K562 (cell line): ENCODE data around the gene CCL24. TPM values are rescaled to one million over a fixed set of nuclear protein-coding genes. Genes with fewer than 3 reads are reported as not detected.

Experiments
- CBFA2T2 ChIP-seq: fragments of 450-650 bp; conservative IDR thresholded peaks from 2 replicates; pipeline ENCODE4 v1.6.1; 2017; ENCODE audit warnings: mild to moderate bottlenecking
- EP300 ChIP-seq: IDR thresholded peaks from 2 replicates; pipeline ENCODE4 v1.6.1; 2012; ENCODE audit warnings: low read length, improper control_type of control experiment
- GABPA ChIP-seq: fragments of 200-800 bp; sonication (Bioruptor generic); conservative IDR thresholded peaks from 2 replicates; pipeline ENCODE4 v1.6.1; 2016; ENCODE audit warnings: low read depth, missing genetic modification characterization, missing compliant biosample characterization
- LARP7 ChIP-seq: fragments of 450-650 bp; IDR thresholded peaks from 2 replicates; pipeline ENCODE4 v1.6.1; 2016
- MEF2D ChIP-seq: conservative IDR thresholded peaks from 2 replicates; pipeline ENCODE4 v1.6.1; 2016; ENCODE audit warnings: low read depth, missing genetic modification characterization, missing compliant biosample characterization
- MTA2 ChIP-seq: fragments of 450-650 bp; IDR thresholded peaks from 2 replicates; pipeline ENCODE4 v1.6.1; 2016; ENCODE audit warnings: low read depth
- NFIC ChIP-seq: fragments of 450-650 bp; IDR thresholded peaks from 2 replicates; pipeline ENCODE4 v1.6.1; 2017; ENCODE audit warnings: mild to moderate bottlenecking, inconsistent platforms
- NR2C2 ChIP-seq, 2 experiments: fragments of 200-800 bp in 1 of 2; sonication (Bioruptor generic) in 1 of 2; sonication (generic) in 1 of 2; formaldehyde crosslinking in 1 of 2; IDR thresholded peaks; 2 replicates each; pipeline versions ENCODE4 v1.6.1 to v1.8.0; 2016 to 2022; ENCODE audit warnings: mild to moderate bottlenecking in 1 of 2, missing compliant biosample characterization in 1 of 2, missing genetic modification characterization in 1 of 2, missing genetic modification reagents in 1 of 2
- NR3C1 ChIP-seq: sonication (generic); formaldehyde crosslinking; IDR thresholded peaks from 2 replicates; pipeline ENCODE4 v1.8.1; 2022; ENCODE audit warnings: missing genetic modification reagents
- POLR2G ChIP-seq: fragments of 200-400 bp; formaldehyde crosslinking; IDR thresholded peaks from 2 replicates; pipeline ENCODE4 v1.6.1; 2017; ENCODE audit warnings: low read depth, mild to moderate bottlenecking, antibody characterized with exemption, low read length, moderate library complexity
- RAD21 ChIP-seq, 2 experiments: fragments of 250-450 bp in 1 of 2; fragments of 450-650 bp in 1 of 2; sonication (Bioruptor Pico) in 1 of 2; formaldehyde crosslinking in 1 of 2; IDR thresholded peaks in 1 of 2; conservative IDR thresholded peaks in 1 of 2; 2 replicates each; pipeline versions ENCODE4 v1.4.0 to v1.8.0; 2020 to 2022; ENCODE audit warnings: mild to moderate bottlenecking in 2 of 2, moderate library complexity in 1 of 2
- SETDB1 ChIP-seq: IDR thresholded peaks from one replicate; pipeline ENCODE4 v1.6.1; 2012; ENCODE audit warnings: low read length, control low read depth, inconsistent platforms
- SIN3A ChIP-seq, 2 experiments: fragments of 150-350 bp in 1 of 2; IDR thresholded peaks; 2 replicates each; pipeline ENCODE4 v1.6.1; 2011 to 2016; ENCODE audit warnings: borderline replicate concordance in 2 of 2, low read depth in 2 of 2, low read length in 2 of 2, mild to moderate bottlenecking in 2 of 2, moderate library complexity in 2 of 2; ENCODE audit not compliant: control insufficient read depth in 1 of 2
- STAT5B ChIP-seq: fragments of 250-450 bp; sonication (Bioruptor Pico); IDR thresholded peaks from 2 replicates; pipeline ENCODE4 v1.8.0; 2021; ENCODE audit warnings: mild to moderate bottlenecking, inconsistent platforms
- TCF15 ChIP-seq: fragments of 250-450 bp; sonication (Bioruptor Pico); IDR thresholded peaks from 2 replicates; pipeline ENCODE4 v1.8.0; 2022; ENCODE audit warnings: moderate library complexity, mild to moderate bottlenecking, inconsistent platforms
- TCFL5 ChIP-seq: fragments of 250-450 bp; sonication (Bioruptor Pico); conservative IDR thresholded peaks from 2 replicates; pipeline ENCODE4 v1.6.1; 2021; ENCODE audit warnings: mild to moderate bottlenecking, moderate library complexity, matching md5 sums
- TEAD1 ChIP-seq, 2 experiments: fragments of 450-650 bp in 1 of 2; sonication (generic) in 1 of 2; formaldehyde crosslinking; IDR thresholded peaks; 2 replicates each; pipeline versions ENCODE4 v1.4.0 to v1.8.0; 2020 to 2022; ENCODE audit warnings: mild to moderate bottlenecking in 2 of 2, missing genetic modification reagents in 1 of 2
- TEAD4 ChIP-seq, 2 experiments: sonication (generic) in 1 of 2; formaldehyde crosslinking in 1 of 2; IDR thresholded peaks; 2 replicates each; pipeline versions ENCODE4 v1.6.1 to v1.8.0; 2012 to 2022; ENCODE audit warnings: borderline replicate concordance in 1 of 2, inconsistent platforms in 1 of 2, low read length in 1 of 2, mild to moderate bottlenecking in 1 of 2, missing genetic modification reagents in 1 of 2
- TOE1 ChIP-seq, 2 experiments: fragments of 450-650 bp in 1 of 2; sonication (generic) in 1 of 2; formaldehyde crosslinking in 1 of 2; IDR thresholded peaks; 2 replicates each; pipeline versions ENCODE4 v1.7.1 to v1.8.0; 2016 to 2022; ENCODE audit warnings: borderline replicate concordance in 2 of 2, mild to moderate bottlenecking in 2 of 2, antibody characterized with exemption in 1 of 2, inconsistent platforms in 1 of 2, low read depth in 1 of 2, missing genetic modification reagents in 1 of 2, moderate library complexity in 1 of 2
- VEZF1 ChIP-seq: fragments of 200-800 bp; sonication (Bioruptor generic); IDR thresholded peaks from 2 replicates; pipeline ENCODE4 v1.6.1; 2017; ENCODE audit warnings: missing genetic modification characterization, missing compliant biosample characterization
- ZNF280A ChIP-seq: fragments of 450-650 bp; IDR thresholded peaks from 2 replicates; pipeline ENCODE4 v1.6.1; 2018; ENCODE audit warnings: mild to moderate bottlenecking, low read depth; ENCODE audit not compliant: partially characterized antibody
- polyA plus RNA-seq, 8 experiments: library from polyadenylated mRNA; depleted of rRNA in 4 of 8; stranded (reverse) in 5 of 8; unstranded in 3 of 8; fragments of >200 nt; fragmentation: Nextera tagmentation in 2 of 8; fragmentation: Illumina TruSeq in 1 of 8; extraction: Ambion mirVana in 2 of 8; extraction: Trizol in 1 of 8; gene quantifications; 2 replicates each; pipeline versions ENCODE4 v1.2.1 to v1.2.3, GENCODE V29; 2011 to 2014; ENCODE audit warnings: inconsistent platforms in 1 of 8, missing spikeins in 1 of 8
- total RNA-seq, 7 experiments: library from RNA; depleted of rRNA in 6 of 7; stranded (reverse); fragments of >200 nt in 6 of 7; fragmentation: Illumina TruSeq in 2 of 7; extraction: Trizol in 2 of 7; gene quantifications; 2 replicates each; pipeline versions ENCODE4 v1.2.1 to v1.2.3, GENCODE V29; 2011 to 2021; ENCODE audit warnings: low replicate concordance in 1 of 7

CCL24 gene
- total and polyA plus RNA-seq, 9 of the 15 experiments (the other 6 are each of a cell fraction or from before 2014, with no cell fraction given), result 0.45 to 3.6 (median 0.95) TPM; not detected in 1

GRCh38 chr7:75798770-75799169, 14.8 kb downstream of the CCL24 start (continued):
- TF ChIP-seq RAD21 (CRISPR knock-in tag; conservative IDR thresholded peaks at IDR 0.05 in 1 of 2, IDR thresholded peaks at IDR 0.05 in 1 of 2), result peak in 1 of 2 experiments; percentile 28; a peak in 1 of 4 replicates
- peak; percentile 74 for TF ChIP-seq EP300
- TF ChIP-seq NR2C2 (CRISPR knock-in tag; IDR thresholded peaks at IDR 0.05), result no peak
- TF ChIP-seq NR2C2 (tag; IDR thresholded peaks at IDR 0.05), result peak; percentile 62; the same call in 1 of the 2 replicates
- no peak for TF ChIP-seq TEAD1 (CRISPR knock-in tag; IDR thresholded peaks at IDR 0.05)
- 0 out of 2 replicates have a peak, but pooled peaks have one; percentile 4 for TF ChIP-seq MEF2D (tag)
- TF ChIP-seq CBFA2T2, result peak; percentile 84
- TF ChIP-seq POLR2G, result no peak
- peak; percentile 74 for TF ChIP-seq NFIC
- TF ChIP-seq SETDB1, result no peak
- TF ChIP-seq GABPA (tag), result no peak
- peak; percentile 30; the same call in 1 of the 2 replicates for TF ChIP-seq VEZF1 (CRISPR knock-in tag)
- TF ChIP-seq MTA2, result peak; percentile 57
- TF ChIP-seq TCF15 (CRISPR knock-in tag), result no peak
- no peak for TF ChIP-seq STAT5B (CRISPR knock-in tag)
- TF ChIP-seq NR3C1 (CRISPR knock-in tag), result no peak
- peak; percentile 79 for TF ChIP-seq TEAD4 (IDR thresholded peaks at IDR 0.05; ENCODE audit: low read length)
- no peak for TF ChIP-seq TEAD4 (CRISPR knock-in tag; IDR thresholded peaks at IDR 0.05; ENCODE audit: borderline replicate concordance)
- TF ChIP-seq TCFL5 (CRISPR knock-in tag), result no peak
- TF ChIP-seq SIN3A (IDR thresholded peaks at IDR 0.05; ENCODE audit: borderline replicate concordance in 2 of 2, control insufficient read depth in 1 of 2, low read depth in 2 of 2, low read length in 2 of 2), result no peak
- no peak for TF ChIP-seq ZNF280A
- no peak for TF ChIP-seq LARP7
- TF ChIP-seq TOE1 (IDR thresholded peaks at IDR 0.05; ENCODE audit: borderline replicate concordance), result no peak
- no peak for TF ChIP-seq TOE1 (CRISPR knock-in tag; IDR thresholded peaks at IDR 0.05; ENCODE audit: borderline replicate concordance, low read depth)
